ENCODE results near the gene TACC2.

Gene TACC2

GRCh38 chr10:122255509-122256301 is 266.7 kb downstream of the TACC2 start:
- no peak for DNase-seq

- no peak for DNase-seq
Observed at GRCh38 chr10:122257041-122257440, 268.1 kb downstream of the TACC2 start.

GRCh38 chr10:122258136-122259074 is 269.4 kb downstream of the TACC2 start:
- DNase-seq: no peak

- DNase-seq: no peak
Observed at GRCh38 chr10:122259075-122259466, 270.1 kb downstream of the TACC2 start.

GRCh38 chr10:122261584-122261983 is 272.6 kb downstream of the TACC2 start:
- no peak for DNase-seq

- DNase-seq: no peak
Observed at GRCh38 chr10:122263971-122264370, 275.0 kb downstream of the TACC2 start.

GRCh38 chr10:122264436-122264835 is 275.5 kb downstream of the TACC2 start:
- no peak for DNase-seq

- no peak for DNase-seq
Observed at GRCh38 chr10:122264931-122265330, 276.0 kb downstream of the TACC2 start.

- DNase-seq: no peak
Observed at GRCh38 chr10:122265896-122266295, 276.9 kb downstream of the TACC2 start.

GRCh38 chr10:122267849-122268737 is 279.1 kb downstream of the TACC2 start:
- DNase-seq: peak; percentile 21 to 35

- DNase-seq: no peak
Observed at GRCh38 chr10:122269059-122269687, 280.2 kb downstream of the TACC2 start.

GRCh38 chr10:122271076-122271475 is 282.1 kb downstream of the TACC2 start, which contains the start of gene BTBD16:
TSS of gene BTBD16 (plus strand) at chr10:122271296. CDS start at chr10:122275082, 3,786 bp downstream.
- no peak for DNase-seq

GRCh38 chr10:122273966-122274545 is 285.1 kb downstream of the TACC2 start:
- DNase-seq: no peak

- no peak for DNase-seq
Observed at GRCh38 chr10:122276611-122277208, 287.7 kb downstream of the TACC2 start.

GRCh38 chr10:122277526-122278136 is 288.7 kb downstream of the TACC2 start:
- no peak for DNase-seq

GRCh38 chr10:122279725-122280141 is 290.8 kb downstream of the TACC2 start:
- DNase-seq: no peak

- DNase-seq: no peak
Observed at GRCh38 chr10:122280156-122280555, 291.2 kb downstream of the TACC2 start.

- no peak for DNase-seq
Observed at GRCh38 chr10:122281018-122281626, 292.2 kb downstream of the TACC2 start.

- DNase-seq: no peak
Observed at GRCh38 chr10:122281751-122282150, 292.8 kb downstream of the TACC2 start.

GRCh38 chr10:122282253-122282671 is 293.3 kb downstream of the TACC2 start:
- DNase-seq: no peak
